ENCODE measurements around the gene VIPR1. TPM values are rescaled to one million over a fixed set of nuclear protein-coding genes. Genes with fewer than 3 reads are reported as not detected.

The VIPR1 gene, protein sequence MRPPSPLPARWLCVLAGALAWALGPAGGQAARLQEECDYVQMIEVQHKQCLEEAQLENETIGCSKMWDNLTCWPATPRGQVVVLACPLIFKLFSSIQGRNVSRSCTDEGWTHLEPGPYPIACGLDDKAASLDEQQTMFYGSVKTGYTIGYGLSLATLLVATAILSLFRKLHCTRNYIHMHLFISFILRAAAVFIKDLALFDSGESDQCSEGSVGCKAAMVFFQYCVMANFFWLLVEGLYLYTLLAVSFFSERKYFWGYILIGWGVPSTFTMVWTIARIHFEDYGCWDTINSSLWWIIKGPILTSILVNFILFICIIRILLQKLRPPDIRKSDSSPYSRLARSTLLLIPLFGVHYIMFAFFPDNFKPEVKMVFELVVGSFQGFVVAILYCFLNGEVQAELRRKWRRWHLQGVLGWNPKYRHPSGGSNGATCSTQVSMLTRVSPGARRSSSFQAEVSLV
- 10 to 100 TPM in 2 of 4 donors, 1 to 10 TPM in 2; 2.4 to 17.3 (median 10.4) TPM for total RNA-seq

DNA sequence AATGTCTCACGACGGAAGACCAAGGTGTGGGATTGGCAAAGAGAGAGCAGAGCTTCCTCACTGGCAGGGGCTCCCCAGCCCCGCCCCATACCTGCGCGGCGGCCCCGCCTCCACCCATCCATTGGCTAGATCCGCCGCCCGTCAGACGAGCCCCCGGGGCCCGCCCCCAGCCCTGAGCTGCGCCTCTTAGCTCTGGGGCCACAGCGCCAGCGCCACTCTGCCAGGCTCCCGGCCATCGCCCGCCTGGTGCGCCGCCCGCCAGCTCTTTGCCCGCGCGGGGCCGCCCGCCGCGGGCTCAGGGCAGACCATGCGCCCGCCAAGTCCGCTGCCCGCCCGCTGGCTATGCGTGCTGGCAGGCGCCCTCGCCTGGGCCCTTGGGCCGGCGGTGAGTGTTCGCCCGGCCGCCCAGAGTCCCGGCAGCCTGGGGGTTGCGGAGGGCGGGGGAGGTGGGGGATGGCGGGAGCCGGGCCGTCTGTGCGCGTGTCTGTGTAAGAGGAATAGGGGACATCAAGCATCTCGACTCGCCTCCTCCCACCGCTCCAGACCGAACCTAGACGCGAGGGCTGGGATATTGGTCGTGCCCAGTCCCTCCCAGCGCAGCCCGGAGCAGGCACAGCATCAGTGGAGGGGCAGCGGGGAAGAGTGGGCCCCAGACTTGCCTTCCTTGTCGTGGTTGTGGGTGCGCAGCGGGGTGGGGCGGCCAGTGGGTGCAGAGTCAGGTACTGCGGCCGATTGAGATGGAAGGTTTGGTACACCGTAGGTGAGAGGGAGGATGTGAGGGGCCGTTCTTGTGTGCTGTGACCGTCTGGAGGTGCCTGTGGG is at the start of gene VIPR1:
TSS of gene VIPR1 (plus strand) at position 215 of the 822 bp plus-strand sequence. CDS start at position 308, 93 bp downstream.
- Histone ChIP-seq H3K36me3 (no peaks in the 10 kb centered on the region), H3K27ac (peak within 1 kb of the TSS in 2 of 4 donors; percentile 33 to 67), H3K4me1 (peaks cover 0 to 23% (median 12%) of the 10 kb centered on the region in 4 donors), H3K9me3 (no peaks in the 10 kb centered on the region), H3K27me3 (peaks cover 0 to 40% of the 10 kb centered on the region in 2 donors), H3K4me3 (peak within 1 kb of the TSS; percentile 28 to 60 (median 40))
- DNase-seq (ENCODE audit: low spot score in 2 of 2): no peak
- 11 to 12% methylated on average over 41 to 52 of the region's 69 CpGs for WGBS, 2 donors
- TF ChIP-seq, protein P1, sequence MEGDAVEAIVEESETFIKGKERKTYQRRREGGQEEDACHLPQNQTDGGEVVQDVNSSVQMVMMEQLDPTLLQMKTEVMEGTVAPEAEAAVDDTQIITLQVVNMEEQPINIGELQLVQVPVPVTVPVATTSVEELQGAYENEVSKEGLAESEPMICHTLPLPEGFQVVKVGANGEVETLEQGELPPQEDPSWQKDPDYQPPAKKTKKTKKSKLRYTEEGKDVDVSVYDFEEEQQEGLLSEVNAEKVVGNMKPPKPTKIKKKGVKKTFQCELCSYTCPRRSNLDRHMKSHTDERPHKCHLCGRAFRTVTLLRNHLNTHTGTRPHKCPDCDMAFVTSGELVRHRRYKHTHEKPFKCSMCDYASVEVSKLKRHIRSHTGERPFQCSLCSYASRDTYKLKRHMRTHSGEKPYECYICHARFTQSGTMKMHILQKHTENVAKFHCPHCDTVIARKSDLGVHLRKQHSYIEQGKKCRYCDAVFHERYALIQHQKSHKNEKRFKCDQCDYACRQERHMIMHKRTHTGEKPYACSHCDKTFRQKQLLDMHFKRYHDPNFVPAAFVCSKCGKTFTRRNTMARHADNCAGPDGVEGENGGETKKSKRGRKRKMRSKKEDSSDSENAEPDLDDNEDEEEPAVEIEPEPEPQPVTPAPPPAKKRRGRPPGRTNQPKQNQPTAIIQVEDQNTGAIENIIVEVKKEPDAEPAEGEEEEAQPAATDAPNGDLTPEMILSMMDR (IDR thresholded peaks at IDR 0.05): no peak
- no peak for TF ChIP-seq EP300 (IDR thresholded peaks at IDR 0.05)
- TF ChIP-seq POLR2A (IDR thresholded peaks at IDR 0.05): no peak

DNA sequence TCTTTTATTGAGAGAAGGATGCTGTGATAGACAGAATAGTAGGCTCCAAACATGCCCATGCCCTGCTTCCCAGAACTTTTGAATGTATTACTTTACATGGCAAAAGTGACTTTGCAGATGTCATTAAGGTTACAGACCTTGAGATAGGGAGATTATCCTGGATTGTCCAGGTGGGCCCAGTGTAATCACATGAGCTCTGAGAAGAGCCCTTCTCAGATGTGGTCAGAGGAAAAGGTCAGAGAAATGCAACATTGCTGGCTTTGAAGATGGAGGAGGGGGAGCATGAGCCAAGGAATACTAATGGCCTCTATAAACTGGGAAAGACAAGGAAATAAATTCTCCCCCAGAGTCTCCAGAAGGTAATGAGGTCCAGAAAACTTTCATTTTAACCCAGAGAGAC is 46.2 kb upstream of the VIPR1 start:
- Histone ChIP-seq H3K4me1 (no peaks in the 10 kb centered on the region), H3K4me3 (no peak overlapping the region), H3K9me3 (peaks cover 0 to 14% (median 0%) of the 10 kb centered on the region in 4 donors), H3K36me3 (no peaks in the 10 kb centered on the region), H3K27me3 (no peaks in the 10 kb centered on the region), H3K27ac (no peak overlapping the region)
- no peak for TF ChIP-seq EP300 (IDR thresholded peaks at IDR 0.05)
- TF ChIP-seq, protein P1 (IDR thresholded peaks at IDR 0.05): no peak
- no peak for TF ChIP-seq POLR2A (IDR thresholded peaks at IDR 0.05)
- no peak for DNase-seq (ENCODE audit: low spot score in 2 of 2)

DNA sequence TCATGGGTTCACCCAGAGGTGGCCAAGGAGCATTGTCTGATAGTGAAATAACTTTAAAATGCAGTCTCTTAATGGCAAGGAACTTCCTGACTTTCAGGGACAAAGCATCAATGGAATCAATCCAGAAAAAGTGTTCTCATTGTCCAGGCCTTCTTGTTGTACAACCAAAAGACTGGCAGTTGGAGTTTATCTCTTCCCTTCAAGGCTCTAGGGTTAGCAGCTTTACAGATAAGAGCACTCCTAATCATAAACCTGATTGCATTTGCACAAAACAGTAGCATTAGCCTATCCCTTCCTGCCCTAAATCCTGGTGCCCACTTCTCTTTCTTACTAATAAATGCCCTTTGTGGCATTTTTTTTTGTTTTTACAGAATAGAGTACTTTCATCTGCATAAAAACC is 43.3 kb upstream of the VIPR1 start:
- no peaks in the 10 kb centered on the region for H3K27me3 ChIP-seq
- H3K36me3 ChIP-seq: no peaks in the 10 kb centered on the region
- DNase-seq (ENCODE audit: low spot score in 2 of 2): no peak
- peaks cover 0 to 8% (median 0%) of the 10 kb centered on the region in 4 donors for H3K9me3 ChIP-seq
- TF ChIP-seq EP300 (IDR thresholded peaks at IDR 0.05) (no peak), POLR2A (IDR thresholded peaks at IDR 0.05) (no peak)
- TF ChIP-seq, protein P1 (IDR thresholded peaks at IDR 0.05): no peak
- no peaks in the 10 kb centered on the region for H3K4me1 ChIP-seq
- no peak overlapping the region for H3K27ac ChIP-seq
- H3K4me3 ChIP-seq: no peak overlapping the region

DNA sequence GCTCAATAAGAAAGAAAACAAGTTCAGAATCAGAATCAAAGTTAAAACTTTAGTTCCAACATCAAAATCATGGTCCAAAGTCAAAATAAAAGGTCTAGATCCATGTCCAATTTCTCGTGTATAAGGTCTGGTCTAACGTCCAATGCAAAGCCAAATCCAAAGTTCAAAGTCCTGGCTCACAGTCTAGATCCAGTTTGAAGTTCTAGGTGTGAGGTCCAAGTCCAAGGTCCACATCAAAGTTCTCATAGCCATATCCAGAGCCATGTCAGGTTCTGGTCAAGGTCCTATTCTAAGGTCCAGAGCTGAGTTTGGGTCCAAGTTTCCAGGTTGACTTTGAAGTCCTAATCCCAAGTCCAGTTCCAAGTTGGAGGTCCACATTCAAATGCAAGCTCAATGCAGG is 40.7 kb upstream of the VIPR1 start:
- Histone ChIP-seq H3K4me1 (no peaks in the 10 kb centered on the region), H3K36me3 (no peaks in the 10 kb centered on the region), H3K4me3 (no peak overlapping the region), H3K27me3 (no peaks in the 10 kb centered on the region), H3K27ac (no peak overlapping the region), H3K9me3 (no peaks in the 10 kb centered on the region)
- 82 to 93% methylated on average over 2 of the region's 2 CpGs for WGBS, 2 donors
- no peak for DNase-seq (ENCODE audit: low spot score in 2 of 2)
- TF ChIP-seq, protein P1 (IDR thresholded peaks at IDR 0.05): no peak

DNA sequence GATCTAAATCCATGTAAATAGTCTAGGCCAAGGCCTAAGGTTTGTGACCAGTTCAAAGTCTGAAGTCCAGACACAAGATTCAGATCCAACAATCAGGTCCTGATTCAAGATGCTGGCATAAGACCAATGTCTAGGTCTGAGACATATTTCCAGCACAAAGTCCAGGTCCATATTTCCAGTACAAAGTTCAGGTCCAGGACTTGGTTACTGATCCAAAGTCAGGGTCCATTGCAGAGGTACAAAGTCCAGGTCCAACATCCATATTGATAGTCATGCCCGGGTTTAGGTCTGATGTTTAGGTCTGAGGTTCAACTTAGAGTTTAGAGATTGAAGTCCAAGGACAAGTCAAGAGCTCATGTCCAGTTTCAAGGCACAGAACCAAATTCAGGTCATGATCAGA is 39.4 kb upstream of the VIPR1 start:
- no peak for DNase-seq (ENCODE audit: low spot score in 2 of 2)
- H3K27me3 ChIP-seq: no peaks in the 10 kb centered on the region
- no peaks in the 10 kb centered on the region for H3K4me1 ChIP-seq
- TF ChIP-seq, protein P1 (IDR thresholded peaks at IDR 0.05): no peak
- no peak for TF ChIP-seq EP300 (IDR thresholded peaks at IDR 0.05)
- TF ChIP-seq POLR2A (IDR thresholded peaks at IDR 0.05): no peak
- H3K9me3 ChIP-seq: no peaks in the 10 kb centered on the region
- no peaks in the 10 kb centered on the region for H3K36me3 ChIP-seq
- H3K4me3 ChIP-seq: no peak overlapping the region
- H3K27ac ChIP-seq: no peak overlapping the region
- 69 to 89% methylated on average over 1 of the region's 1 CpG for WGBS, 2 donors
